ENCODE results near the gene PLD1. TPM values are rescaled to one million over a fixed set of nuclear protein-coding genes. Genes with fewer than 3 reads are reported as not detected.
A peak's percentile ranks its signal among the peaks of the same experiment; 100 is the strongest.

The PLD1 gene
- total and polyA plus RNA-seq, 2 of the 8 experiments (the other 6 are each of a cell fraction or from before 2014, with no cell fraction given), result 1.2 to 2.6 TPM

DNA sequence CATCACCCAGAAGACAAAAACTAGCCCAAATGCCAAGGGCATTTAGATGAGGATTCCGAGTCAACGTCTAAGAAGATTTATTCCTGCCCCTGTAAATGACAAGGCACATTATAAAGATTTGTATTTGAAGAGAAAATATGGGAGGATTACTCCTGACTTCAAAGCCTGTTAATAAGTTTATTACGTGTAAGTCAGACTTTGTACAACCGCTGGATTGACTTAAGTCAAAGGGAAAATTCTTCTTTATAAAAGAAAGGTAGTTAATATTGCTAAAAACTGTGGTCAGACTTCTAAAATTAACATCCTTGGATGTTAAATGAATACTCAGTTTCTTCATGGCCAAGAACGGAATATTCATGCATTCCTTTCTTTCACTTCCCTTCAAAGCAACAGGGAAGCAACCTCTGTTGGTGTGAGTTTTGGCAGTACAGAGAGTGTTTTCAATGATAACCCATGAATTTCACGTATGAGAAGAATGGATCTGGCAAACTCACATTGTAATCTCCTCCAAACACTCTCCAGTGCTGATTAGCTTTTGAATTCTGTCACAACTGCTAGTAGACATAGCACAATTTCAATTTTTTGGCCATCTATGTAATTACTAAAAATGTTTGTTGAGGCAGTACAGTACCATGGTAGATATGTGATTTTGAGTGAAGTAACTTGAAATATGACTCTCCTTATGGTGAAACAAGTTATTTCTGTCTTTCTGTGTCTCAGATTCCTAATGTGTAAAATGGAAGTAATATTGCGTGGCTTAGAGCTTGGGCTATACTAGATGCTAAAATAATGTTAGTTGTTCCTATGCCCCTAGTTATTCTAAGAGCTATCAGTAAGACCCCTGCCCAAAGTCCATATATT is 62.0 kb downstream of the PLD1 start:
- Histone ChIP-seq H3K23me2 (ENCODE audit: low read depth, low read length) (no peaks in the 10 kb centered on the region), H2BK15ac (ENCODE audit: low read length) (no peak overlapping the region), H2BK12ac (ENCODE audit: low read depth, low read length) (no peak overlapping the region), H3K27me3 (replicated peaks in 1 of 4; ENCODE audit: control insufficient read depth in 3 of 4, extremely low read depth in 1 of 4, insufficient read depth in 3 of 4, low read length in 3 of 4) (no peaks in the 10 kb centered on the region), H2AFZ (ENCODE audit: low read length) (no peak overlapping the region), H3K9ac (replicated peaks in 1 of 4; ENCODE audit: extremely low read depth in 1 of 4, low read depth in 3 of 4, low read length in 3 of 4) (no peak overlapping the region), H3K4ac (replicated peaks; ENCODE audit: insufficient read length, low read depth, low read length) (no peak overlapping the region), H3K23ac (ENCODE audit: insufficient read length) (no peak overlapping the region), H3K9me3 (ENCODE audit: insufficient read depth in 2 of 2, low read depth in 1 of 2, low read length in 1 of 2) (peaks cover 11 to 12% of the 10 kb centered on the region in 2 experiments), H3K79me1 (ENCODE audit: low read depth, low read length) (no peaks in the 10 kb centered on the region), H3K36me3 (ENCODE audit: control insufficient read depth in 2 of 4, insufficient read depth in 4 of 4, low read length in 3 of 4) (peaks cover 0 to 6% (median 0%) of the 10 kb centered on the region in 4 experiments; a peak in 1 of 8 replicates), H3K4me3 (ENCODE audit: extremely low read depth in 1 of 4, insufficient read depth in 2 of 4, low read depth in 3 of 4, low read length in 4 of 4) (no peak overlapping the region), H3K27ac (ENCODE audit: low read depth, low read length) (no peak overlapping the region), H4K20me1 (replicated peaks in 1 of 2; ENCODE audit: control insufficient read depth in 1 of 2, insufficient read depth in 2 of 2, low read length in 2 of 2) (no peaks in the 10 kb centered on the region), H3K14ac (ENCODE audit: insufficient read length) (no peak overlapping the region), H2BK20ac (ENCODE audit: low read length) (no peak overlapping the region), H2AK5ac (ENCODE audit: low read depth, low read length) (no peak overlapping the region), H2BK5ac (ENCODE audit: low read depth, low read length) (no peak overlapping the region), H4K8ac (ENCODE audit: extremely low read depth, insufficient read depth, low read length) (no peak overlapping the region), H4K91ac (replicated peaks; ENCODE audit: insufficient read length, low read length) (no peak overlapping the region), H3K4me2 (ENCODE audit: insufficient read depth in 1 of 2, low read depth in 2 of 2, low read length in 2 of 2) (peak overlapping the region in 1 of 2 experiments; percentile 29; a peak in 3 of 4 replicates), H4K5ac (ENCODE audit: insufficient read length, low read depth, low read length) (no peak overlapping the region), H3K56ac (replicated peaks; ENCODE audit: insufficient read length, low read depth, low read length) (no peak overlapping the region), H3K4me1 (replicated peaks in 1 of 4; ENCODE audit: control insufficient read depth in 3 of 4, insufficient read depth in 4 of 4, low read length in 3 of 4) (peaks cover 0 to 6% (median 2%) of the 10 kb centered on the region in 4 experiments; a peak in 2 of 7 replicates), H3K79me2 (ENCODE audit: control insufficient read depth in 1 of 2, insufficient read depth in 2 of 2, low read length in 2 of 2) (no peaks in the 10 kb centered on the region), H2BK120ac (replicated peaks; ENCODE audit: low read depth, low read length) (no peak overlapping the region), H3K18ac (ENCODE audit: extremely low read depth, low read length) (no peak overlapping the region)
- WGBS, 2 experiments (ENCODE audit: extremely low coverage in 1 of 2, insufficient coverage in 1 of 2, insufficient read length in 1 of 2, insufficient replicate concordance in 2 of 2, low coverage in 1 of 2, low lambda C conversion rate in 2 of 2, missing lambda C conversion rate in 1 of 2), result 74% methylated on average over 7 of the region's 7 CpGs; no CpG with 5 or more reads in 1 of the 2 experiments
- DNase-seq (ENCODE audit: low read depth in 1 of 2, low spot score in 2 of 2), result no peak
- no peak for FAIRE-seq
- ChIA-PET POLR2A (ENCODE audit: partially characterized antibody) (no interaction called here), CTCF (ENCODE audit: partially characterized antibody) (interaction anchor here (1.0 to 1.8 kb wide), 4 partner anchors 10 to 110 kb away, joined by 3 to 7 read pairs (median 4); no protein-coding TSS in a partner anchor)
- TF ChIP-seq YY1 (IDR thresholded peaks at IDR 0.05; ENCODE audit: low read depth, low read length) (no peak), CHD2 (IDR thresholded peaks at IDR 0.05; ENCODE audit: low read length) (no peak), SIRT6 (IDR thresholded peaks at IDR 0.05; ENCODE audit: low read length) (no peak), TCF12 (IDR thresholded peaks at IDR 0.05; ENCODE audit: low read depth, low read length) (no peak), EP300 (IDR thresholded peaks at IDR 0.05; ENCODE audit: borderline replicate concordance in 1 of 2, low read depth in 2 of 2, low read length in 2 of 2) (no peak), SAP30 (IDR thresholded peaks at IDR 0.05; ENCODE audit: insufficient read depth, insufficient replicate concordance, low read length) (no peak), KDM1A (IDR thresholded peaks at IDR 0.05; ENCODE audit: borderline replicate concordance, low read length) (no peak), SIX5 (IDR thresholded peaks at IDR 0.05; ENCODE audit: low read depth, low read length) (no peak), NANOG (IDR thresholded peaks at IDR 0.05; ENCODE audit: insufficient read depth, low read depth, low read length, poor library complexity, severe bottlenecking) (no peak), CREB1 (IDR thresholded peaks at IDR 0.05) (no peak)
- TF ChIP-seq, protein P1, sequence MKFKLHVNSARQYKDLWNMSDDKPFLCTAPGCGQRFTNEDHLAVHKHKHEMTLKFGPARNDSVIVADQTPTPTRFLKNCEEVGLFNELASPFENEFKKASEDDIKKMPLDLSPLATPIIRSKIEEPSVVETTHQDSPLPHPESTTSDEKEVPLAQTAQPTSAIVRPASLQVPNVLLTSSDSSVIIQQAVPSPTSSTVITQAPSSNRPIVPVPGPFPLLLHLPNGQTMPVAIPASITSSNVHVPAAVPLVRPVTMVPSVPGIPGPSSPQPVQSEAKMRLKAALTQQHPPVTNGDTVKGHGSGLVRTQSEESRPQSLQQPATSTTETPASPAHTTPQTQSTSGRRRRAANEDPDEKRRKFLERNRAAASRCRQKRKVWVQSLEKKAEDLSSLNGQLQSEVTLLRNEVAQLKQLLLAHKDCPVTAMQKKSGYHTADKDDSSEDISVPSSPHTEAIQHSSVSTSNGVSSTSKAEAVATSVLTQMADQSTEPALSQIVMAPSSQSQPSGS (IDR thresholded peaks at IDR 0.05; ENCODE audit: low read length), result no peak

Measured in H1 (cell line).